Activated CD4-positive, alpha-beta T cell treated with anti-CD3 and anti-CD28 coated beads, Interleukin-2, amount 50 U/mL, for 24 hours (primary cell): Measurements from ENCODE around the gene BTRC.
"Not testable (repeated sequence)": the region's sequence is repeated elsewhere in the genome, so short reads cannot be mapped to it uniquely, and the experiment has no call there.

Experiments used
- DNase-seq, 2 donors: peaks; one replicate each; pipeline ENCODE4 v3.0.0-alpha.2; 2020; ENCODE audit warnings: low read depth in 1 of 2, low spot score in 1 of 2

BTRC gene

DNA sequence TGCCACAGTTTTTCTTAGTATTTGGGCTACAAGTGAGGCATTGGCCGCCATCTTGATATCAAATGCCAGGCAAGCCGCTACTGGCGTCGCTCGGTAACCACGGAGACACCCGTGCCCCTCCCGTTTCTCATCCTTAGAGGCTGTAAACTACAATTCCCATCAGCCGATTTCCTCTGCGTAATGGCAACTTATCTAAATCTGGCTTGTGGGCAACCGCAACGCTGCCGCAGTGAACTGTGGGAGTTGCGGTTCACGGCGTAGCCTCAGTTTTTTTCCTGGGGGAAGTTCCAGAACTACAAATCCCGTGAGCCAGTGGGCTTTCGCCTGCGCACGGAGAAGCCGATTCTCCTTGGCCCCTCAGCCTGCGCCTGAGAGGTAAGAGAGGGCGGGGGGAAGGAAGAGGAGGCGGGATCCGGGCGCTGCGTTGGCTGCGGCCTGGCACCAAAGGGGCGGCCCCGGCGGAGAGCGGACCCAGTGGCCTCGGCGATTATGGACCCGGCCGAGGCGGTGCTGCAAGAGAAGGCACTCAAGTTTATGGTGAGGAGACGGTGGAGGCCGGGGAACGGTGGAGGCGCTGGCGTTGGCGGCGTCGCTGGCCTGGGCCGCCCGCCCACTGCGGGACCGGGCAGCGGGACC, at the start of gene BTRC:
Gene BTRC (plus strand): TSS at position 474 of the 636 bp plus-strand sequence. CDS start 16 bp downstream, at position 490.
- DNase-seq = peak; percentile 83 to 95

- DNase-seq = no peak
Measured at GRCh38 chr10:101304316-101304715, 49.6 kb upstream of the BTRC start.

- no peak for DNase-seq
Measured at GRCh38 chr10:101305320-101306241, 48.4 kb upstream of the BTRC start.

DNA sequence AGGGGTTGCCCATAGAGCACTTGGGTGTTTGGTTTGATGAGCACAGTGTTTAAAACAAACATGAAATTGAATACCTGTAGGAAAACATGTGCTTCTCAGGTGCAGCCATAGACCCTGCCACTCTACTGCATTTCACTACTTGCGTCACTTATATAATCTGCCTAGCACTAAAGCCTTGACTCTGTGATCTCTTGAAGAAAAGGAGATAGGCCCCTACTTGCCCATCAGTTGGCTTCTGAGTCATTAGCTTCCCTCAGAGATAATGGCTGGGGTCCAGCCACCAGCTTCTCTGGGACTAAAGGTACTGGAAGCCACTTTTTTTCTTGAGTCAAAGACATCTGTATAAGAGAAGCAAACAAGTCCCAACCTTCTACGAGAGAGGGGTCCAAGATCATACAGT, 45.9 kb upstream of the BTRC start:
- no peak for DNase-seq

- no peak for DNase-seq
Measured at GRCh38 chr10:101310529-101311184, 43.3 kb upstream of the BTRC start.

- DNase-seq = no peak
Measured at GRCh38 chr10:101311185-101312066, 42.5 kb upstream of the BTRC start.

- DNase-seq = no peak
Measured at GRCh38 chr10:101319241-101319915, 34.6 kb upstream of the BTRC start.

GRCh38 chr10:101321073-101321472, 32.9 kb upstream of the BTRC start:
- DNase-seq = no peak

- no peak for DNase-seq
Measured at GRCh38 chr10:101322266-101323108, 31.5 kb upstream of the BTRC start.

- DNase-seq = no peak
Measured at GRCh38 chr10:101323495-101323894, 30.5 kb upstream of the BTRC start.

DNA sequence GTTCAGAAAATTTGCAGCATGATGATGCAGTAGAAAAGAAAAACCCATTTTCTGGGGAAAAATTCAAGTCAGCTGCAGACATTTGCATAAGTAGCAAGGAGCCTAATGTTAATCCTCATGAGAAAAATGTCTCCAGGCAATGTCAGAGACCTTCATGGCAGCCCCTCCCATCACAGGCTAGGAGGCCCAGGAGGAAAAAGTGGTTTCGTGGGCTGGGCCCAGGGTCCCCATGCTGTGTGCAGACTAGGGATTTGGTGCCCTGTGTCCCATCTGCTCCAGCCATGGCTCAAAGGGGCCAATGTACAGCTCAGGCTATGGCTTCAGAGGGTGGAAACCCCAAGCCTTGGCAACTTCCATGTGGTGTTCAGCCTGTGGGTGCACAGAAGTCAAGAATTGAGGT, 26.5 kb upstream of the BTRC start:
- DNase-seq = not testable (repeated sequence)

- DNase-seq = no peak
Measured at GRCh38 chr10:101329341-101330032, 24.5 kb upstream of the BTRC start.

DNA sequence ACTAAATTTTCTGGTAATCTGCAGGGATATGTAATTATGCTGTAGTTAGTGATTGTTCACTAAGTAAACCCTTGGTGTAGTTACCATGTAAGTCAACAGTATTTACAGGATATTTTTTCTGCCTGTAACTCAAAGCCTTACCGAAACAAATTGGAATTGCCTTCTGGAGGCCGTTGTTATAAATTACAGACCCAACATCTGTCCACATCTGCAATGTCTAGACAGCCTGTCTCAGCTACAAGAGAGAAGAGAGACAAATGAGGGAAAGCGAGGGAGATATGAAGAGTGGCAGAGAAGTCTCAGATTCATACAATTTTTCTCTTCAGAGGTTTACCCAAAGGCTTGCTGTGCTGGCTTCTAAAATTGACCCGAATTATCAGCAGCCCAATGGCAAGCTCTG, 23.7 kb upstream of the BTRC start:
- DNase-seq = no peak

GRCh38 chr10:101330631-101331225, 23.2 kb upstream of the BTRC start:
- DNase-seq = no peak

- DNase-seq = no peak
Measured at GRCh38 chr10:101331956-101332355, 22.0 kb upstream of the BTRC start.

DNA sequence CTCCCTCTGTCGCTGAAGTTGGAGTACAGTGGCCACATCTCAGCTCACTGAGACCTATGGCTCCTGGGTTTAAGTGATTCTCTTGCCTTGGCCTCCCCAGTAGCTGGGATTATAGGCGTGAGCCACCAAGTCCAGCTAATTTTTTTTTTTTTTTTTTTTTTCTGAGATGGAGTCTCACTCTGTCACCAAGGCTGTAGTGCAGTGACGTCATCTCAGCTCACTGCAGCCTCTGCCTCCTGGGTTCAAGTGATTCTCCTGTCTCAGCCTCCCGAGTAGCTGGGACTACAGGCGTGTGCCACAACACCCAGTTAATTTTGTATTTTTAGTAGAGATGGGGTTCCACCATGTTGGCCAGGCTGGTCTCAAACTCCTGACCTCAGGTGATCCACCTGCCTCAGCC, 19.7 kb upstream of the BTRC start:
- not testable (repeated sequence) for DNase-seq

GRCh38 chr10:101336382-101336781, 17.6 kb upstream of the BTRC start:
- no peak for DNase-seq

- no peak for DNase-seq
Measured at GRCh38 chr10:101337836-101338235, 16.1 kb upstream of the BTRC start.
